OCI-M1 (cell line): ENCODE data around the gene BOC.
A peak's percentile ranks its signal among the peaks of the same experiment; 100 is the strongest.

Source experiments
- DNase-seq: peaks from one replicate; lab custom pipeline; 2025; lab: John Stamatoyannopoulos, UW

BOC gene, protein sequence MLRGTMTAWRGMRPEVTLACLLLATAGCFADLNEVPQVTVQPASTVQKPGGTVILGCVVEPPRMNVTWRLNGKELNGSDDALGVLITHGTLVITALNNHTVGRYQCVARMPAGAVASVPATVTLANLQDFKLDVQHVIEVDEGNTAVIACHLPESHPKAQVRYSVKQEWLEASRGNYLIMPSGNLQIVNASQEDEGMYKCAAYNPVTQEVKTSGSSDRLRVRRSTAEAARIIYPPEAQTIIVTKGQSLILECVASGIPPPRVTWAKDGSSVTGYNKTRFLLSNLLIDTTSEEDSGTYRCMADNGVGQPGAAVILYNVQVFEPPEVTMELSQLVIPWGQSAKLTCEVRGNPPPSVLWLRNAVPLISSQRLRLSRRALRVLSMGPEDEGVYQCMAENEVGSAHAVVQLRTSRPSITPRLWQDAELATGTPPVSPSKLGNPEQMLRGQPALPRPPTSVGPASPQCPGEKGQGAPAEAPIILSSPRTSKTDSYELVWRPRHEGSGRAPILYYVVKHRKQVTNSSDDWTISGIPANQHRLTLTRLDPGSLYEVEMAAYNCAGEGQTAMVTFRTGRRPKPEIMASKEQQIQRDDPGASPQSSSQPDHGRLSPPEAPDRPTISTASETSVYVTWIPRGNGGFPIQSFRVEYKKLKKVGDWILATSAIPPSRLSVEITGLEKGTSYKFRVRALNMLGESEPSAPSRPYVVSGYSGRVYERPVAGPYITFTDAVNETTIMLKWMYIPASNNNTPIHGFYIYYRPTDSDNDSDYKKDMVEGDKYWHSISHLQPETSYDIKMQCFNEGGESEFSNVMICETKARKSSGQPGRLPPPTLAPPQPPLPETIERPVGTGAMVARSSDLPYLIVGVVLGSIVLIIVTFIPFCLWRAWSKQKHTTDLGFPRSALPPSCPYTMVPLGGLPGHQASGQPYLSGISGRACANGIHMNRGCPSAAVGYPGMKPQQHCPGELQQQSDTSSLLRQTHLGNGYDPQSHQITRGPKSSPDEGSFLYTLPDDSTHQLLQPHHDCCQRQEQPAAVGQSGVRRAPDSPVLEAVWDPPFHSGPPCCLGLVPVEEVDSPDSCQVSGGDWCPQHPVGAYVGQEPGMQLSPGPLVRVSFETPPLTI

DNA sequence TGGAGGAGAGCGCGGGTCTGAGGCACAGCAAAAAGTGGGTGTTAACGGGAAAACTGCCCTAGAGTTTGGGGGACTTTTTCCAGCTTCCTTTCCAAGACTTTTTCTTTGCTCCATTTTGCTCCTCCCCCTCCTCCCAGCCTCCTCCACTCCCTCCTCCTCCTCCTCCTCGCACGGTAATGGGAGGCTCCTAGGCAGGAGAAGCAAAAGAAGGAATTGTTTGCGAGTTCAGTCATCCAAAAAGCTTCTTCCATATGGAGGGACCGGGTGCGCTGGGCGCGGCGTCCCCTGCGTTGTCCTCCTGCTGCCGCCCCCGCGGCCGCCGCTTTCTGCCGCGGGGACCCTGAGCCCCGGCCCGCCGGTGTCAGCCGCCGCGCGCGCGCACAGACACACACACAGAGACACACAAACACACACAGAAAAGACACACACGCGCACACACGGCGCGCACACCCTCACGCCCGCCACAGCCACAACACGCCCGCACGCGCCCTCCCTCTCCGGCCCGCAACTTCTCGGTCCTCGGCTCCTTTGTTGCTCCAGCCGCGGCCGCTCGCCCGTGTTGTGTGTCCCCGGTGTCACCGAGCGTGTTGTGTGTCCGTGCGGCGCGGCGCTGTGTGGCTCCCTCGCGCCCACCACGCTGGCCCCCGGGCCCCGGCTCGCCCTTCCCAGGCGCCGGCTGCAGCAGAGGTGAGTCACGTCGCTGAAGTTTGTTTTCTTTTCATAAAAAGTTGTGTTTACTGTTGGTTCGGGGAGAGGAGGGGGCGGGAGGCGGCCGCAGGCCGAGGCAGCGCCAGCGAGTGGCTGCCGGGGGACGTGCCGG lies at the start of gene BOC:
Gene BOC (plus strand): TSS at position 228 of the 820 bp plus-strand sequence. CDS start 38,246 bp downstream, outside the sequence.
- DNase-seq, result no peak

DNA sequence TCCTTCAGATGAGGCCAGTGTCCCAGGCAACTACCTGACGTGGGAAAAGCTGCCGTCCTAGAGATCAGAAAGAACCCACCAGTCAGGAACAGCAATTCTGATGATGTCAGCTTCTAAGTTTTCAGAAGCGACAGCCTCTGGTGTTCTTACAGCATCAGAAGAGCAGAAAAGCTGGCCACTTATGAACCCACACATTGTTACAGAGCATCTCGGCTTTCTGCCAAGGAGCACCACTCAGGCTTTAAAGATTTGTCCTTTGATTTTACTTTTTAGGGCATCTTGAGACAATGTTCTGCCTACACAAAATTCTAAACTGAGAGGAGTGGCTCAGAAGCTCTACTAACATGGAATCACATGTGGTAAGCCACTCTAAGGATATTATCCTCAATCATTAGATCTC lies 49.7 kb upstream of the BOC start:
- no peak for DNase-seq

DNA sequence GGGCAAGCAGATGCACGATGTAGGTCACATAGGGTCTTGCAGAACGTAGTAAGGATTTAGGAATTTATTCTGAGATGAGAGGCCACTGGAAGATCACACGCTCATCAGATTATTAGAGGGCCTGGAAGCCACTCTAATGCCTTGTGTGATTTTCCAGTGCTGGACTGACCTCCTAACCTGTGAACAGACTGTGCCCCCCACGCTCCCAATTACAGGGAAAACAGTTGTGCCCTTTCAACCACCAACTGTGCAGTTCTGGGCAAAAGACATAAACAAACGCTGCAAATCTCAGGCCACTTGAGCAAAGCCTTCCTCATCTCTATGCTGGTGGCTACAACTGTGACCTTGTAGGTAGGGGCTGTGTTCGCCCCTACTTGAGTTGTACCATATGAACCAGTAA lies 48.2 kb upstream of the BOC start:
- no peak for DNase-seq

DNA sequence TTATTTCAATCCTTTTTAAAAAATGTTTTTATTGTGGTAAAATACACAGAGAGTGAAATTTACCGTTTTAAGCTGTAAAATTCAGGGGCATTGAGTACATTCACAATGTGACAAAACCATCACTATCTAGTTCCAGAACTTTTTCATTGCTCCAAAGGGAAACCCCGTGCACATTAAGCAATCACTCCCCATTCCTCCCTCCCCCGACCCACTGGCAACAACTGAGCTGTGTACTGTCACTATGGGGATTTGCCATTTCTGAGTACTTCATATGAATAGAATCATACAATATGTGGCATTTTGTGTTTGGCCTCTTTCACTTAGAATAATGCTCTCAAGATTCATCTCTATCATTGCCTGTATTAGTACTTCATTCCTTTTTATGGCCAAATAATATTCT lies 45.5 kb upstream of the BOC start:
- DNase-seq, result no peak

DNA sequence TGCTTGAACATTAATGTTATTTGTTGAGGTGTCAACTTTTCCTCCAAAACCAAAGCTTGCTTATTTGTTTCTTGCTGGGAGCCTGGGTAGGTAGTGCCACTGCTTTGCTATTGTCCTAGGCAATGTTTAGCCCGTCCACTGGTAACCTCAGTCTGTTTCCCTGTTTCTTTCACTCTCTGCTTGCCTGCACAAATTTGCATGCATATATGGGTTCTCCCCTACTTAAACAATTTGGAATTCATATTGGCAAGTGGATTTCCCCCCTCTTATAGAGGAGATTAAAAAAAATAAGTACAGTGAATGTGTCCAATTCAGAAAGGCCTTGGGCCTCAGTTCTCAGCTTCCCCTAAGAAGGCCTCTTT lies 45.0 kb upstream of the BOC start:
- no peak for DNase-seq

DNA sequence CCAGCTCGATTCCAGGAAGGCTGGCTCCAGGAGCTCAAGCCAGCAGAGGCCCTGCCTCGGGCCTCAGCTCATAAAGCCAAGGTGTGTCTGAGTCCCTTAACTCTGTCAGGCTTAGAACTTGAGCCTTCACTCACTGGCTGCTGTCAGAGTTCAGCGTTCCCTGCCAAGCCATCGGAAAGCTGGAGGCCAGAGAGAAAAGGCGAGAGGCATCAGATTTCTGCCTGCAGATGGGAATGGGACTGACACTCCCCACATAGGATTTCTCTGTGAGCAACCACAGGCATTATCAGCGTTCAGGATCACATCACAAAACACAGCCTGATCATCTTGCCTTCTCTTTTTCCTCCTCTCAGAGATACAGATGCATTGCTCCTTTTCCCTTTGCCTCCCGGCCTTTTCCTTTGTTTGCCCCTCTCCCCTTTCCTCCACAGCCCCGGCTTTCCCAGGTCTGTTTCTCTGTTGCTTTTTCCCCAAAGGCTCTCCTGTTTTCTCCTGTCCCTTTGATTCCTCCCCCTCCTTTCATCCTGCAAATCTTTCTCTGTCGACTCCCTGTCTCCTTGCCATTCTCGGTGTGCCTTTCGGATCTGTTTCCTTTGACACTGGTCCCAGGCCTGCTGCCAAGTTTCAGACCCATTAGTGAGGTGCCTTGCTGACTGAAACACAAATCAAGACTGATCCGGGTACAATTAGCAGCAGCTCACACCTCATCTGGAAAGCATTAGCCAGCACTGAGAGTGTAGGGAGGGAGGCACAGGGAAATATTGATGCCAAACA lies 44.5 kb upstream of the BOC start:
- DNase-seq, result no peak

DNA sequence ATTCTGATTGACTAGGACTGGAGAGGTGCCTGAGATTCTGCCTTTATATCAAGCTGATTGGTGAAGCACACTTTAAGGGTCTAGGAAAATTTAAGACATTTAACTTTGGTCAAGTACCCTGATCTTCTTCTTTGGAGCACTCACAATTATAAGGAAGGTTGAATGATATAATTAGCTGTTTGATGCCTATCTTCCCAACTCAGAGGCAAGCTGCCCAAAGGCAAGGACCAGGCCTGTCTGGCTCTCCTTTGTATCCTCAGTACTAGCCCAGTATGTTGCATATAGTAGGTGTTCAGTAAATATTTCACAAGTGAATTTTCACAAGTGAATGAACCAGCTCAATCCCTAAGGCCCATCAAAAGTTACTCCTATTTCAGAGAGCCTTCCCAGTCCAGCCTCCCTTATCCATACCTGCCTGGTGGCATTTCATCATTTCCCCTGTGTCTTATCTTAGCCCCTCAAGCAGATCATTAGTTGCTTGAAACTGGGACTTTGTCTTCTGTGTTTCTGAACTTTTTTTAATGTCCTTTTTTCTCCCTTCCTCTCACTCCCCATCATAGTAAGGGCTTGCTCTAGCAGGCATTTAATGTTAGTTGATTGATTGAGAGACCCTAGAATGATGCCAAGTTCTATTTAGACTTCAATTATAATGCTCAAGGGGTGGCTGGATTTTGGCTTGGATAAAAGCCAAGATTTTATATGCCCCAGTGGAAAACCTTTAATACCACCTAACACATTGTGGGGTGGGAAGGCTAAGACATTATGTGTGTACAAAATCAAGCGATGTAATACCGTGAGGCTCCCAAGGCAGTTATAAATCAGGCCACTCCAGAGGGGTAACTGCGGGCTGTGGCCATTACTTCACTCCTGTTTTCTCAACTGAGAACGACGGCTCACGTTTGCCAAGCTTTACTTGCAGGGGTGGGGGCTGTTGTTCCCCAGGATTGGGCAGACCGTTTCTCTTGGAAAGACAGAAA lies 43.2 kb upstream of the BOC start:
- peak; percentile 3 for DNase-seq

DNA sequence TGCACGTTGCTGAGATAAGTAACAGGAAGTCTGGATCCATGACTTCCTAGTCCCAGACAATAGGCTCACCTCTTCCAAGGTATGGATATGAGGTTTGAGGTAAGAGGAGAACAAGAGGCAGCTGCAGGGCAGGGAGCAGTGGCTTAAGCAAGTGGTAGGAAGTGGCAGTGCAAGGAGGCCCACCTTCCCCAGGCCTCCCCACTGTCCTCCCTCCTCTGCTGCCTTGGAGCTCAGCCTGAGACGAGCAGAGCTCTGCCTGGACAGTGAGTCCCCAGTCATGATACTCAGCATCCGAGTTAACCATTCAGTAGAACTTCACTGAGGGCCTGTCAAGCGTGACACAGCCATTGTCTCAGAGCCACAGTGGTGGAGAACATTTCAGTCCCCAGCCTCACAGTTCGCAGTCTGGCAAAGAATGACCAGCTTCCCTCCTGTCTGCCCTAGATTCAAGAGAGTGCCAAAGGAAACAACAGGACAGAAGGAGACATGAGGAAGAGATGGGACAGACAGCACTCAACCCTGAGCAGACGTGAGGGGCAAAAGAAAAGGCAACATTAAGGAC lies 41.4 kb upstream of the BOC start:
- no peak for DNase-seq

DNA sequence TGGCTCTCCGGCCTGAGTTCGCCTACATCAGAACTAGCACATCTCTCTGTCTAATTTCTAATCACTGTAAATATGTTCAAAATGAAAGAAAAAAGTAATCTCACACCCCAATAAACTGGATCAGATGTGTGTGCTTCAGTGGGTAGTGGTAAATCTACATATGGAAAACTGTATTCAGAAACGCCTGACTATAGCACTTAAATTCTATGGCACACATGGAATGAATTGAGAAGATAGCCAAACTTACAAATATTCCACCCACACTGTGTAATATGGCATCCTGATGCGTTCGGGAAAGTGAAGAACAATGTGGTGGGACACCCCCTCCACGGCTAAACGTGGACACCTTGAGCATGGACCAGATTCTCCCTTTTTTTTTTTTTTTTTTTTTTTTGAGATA lies 40.6 kb upstream of the BOC start:
- no peak for DNase-seq

DNA sequence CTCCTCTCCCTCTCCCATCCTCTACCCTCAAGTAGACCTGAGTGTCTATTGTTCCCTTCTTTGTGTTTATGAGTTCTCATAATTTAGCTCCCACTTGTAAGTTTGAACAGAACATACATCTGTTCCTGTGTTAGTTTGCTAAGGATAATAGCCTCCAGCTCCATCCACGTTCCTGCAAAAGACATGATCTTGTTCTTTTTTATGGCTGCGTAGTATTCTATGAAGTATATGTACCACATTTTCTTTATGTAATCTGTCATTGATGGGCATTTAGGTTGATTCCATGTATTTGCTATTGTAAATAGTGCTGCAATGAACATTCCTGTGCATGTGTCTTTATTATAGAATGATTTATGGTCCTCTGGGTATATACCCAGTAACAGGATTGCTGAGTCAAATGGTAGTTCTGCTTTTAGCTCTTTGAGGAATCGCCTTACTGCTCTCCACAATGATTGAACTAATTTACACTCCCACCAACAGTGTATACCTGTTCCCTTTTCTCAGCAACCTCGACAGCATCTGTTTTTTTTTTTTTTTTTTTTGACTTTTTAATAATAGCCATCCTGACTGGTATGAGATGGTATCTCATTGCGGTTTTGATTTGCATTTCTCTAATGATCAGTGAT lies 39.6 kb upstream of the BOC start:
- peak; percentile 7 for DNase-seq

DNA sequence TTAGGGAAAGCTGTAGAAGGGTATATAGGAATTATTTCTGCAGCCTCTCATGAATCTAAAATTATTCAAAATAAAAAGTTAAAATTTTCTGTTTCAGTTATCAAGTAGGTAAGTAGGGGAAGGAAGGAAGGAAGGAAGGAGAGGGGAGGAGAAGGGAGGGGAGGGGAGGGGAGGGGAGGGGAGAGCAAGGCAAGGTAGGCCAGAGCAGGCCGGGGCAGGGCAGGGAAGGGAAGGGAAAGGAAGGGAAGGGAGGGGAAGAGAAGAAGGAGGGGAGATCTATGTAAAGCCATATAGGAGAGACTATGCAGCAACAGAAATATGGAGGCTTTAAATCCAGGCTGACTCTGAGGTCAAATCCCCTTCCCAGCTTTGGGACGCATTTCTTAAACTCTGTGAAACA lies 38.3 kb upstream of the BOC start:
- DNase-seq, result no peak

DNA sequence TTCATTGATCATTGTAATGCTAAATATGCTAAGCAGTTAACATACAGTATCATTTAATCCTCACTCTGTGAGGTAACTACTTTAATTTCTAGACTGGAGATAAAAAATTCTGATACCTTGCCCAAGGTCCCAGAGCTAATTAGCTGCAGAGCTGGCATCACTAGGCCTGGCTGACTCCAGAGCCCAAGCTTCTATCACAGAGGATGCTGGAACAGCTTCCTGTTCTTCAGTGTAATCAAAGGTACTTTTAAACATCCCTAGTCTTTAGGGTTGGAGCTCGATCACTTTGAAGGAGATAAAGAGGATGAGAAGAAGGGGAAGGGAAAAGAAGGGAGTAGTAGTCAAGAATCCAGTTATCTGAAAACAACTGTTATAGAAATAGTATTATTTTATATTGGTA lies 37.1 kb upstream of the BOC start:
- no peak for DNase-seq

DNA sequence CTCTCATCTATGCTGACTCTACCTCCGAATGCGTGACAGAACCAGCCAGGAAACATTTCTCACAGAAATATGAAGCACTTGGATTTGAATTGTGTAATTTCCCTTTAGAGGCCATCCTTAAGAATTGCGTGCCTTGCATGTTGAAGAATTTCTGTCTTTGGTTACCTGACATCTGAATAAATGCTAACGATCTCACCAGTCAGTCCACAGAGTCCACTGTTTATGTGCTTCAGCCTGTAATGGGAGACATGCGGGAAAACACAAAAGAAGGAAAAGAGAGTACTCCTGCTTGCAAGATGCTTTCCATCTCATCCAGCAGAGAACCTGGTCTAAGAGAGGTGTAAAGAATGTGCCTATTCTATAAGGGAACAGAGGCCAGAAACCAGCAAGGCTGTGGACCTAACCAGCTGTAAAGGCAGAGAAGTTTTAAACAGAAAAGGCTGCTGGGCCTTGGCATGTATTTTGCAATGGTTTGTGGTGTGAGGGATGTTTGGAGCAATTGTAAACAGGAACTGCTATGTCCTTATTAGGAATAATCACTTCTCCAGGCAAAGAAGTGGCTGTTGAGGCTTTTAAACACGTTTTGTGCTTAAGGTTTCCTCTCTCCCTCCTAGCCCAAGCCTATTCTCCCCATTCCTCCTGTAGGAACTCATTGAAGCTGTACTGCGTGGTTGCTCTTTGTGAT lies 36.4 kb upstream of the BOC start:
- no peak for DNase-seq

DNA sequence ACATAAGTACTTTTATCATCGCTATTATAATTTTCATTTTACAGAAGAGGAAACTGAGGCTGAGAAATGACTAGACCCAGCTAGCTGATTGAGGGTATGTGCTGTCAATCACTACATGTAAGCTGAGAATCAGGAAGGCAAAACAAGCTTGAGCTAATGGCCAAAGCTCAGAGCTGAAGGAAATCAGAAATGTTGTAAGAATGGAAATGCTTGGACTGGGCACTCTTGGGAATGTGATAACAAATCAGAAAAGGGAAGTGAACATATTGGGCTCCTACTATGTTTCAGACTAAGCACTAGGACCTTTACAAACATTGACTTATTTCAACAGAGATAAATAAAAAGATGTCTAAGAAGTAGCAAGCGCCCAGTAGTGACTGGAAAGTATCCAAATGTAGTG lies 33.8 kb upstream of the BOC start:
- no peak for DNase-seq

DNA sequence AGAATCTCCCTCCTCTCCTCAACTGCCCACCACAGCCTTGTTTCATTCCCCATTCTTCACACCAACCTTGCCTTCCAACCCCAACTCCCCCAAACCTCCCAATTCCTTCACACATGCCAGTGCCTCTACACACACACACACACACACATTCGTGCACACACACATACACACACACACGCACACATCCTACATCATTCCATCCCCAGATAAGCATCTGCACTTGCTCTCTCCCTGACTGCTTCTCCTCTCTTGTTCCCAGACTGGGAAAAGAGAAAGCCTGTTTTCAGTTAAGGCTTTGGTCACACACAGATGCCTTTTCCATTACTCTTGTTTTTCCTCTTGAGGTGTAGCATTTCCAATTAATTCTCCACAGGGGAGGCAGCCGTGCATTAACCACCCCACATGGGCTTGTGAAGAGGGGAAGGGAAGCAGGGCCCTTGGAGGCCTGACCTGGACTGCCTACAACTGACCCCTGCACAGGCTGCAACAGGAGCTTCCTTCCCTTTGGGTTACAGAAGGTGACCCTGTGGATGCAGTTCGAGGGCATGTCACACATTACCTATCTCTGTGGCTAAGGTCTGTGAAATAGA lies 32.0 kb upstream of the BOC start:
- DNase-seq, result no peak

DNA sequence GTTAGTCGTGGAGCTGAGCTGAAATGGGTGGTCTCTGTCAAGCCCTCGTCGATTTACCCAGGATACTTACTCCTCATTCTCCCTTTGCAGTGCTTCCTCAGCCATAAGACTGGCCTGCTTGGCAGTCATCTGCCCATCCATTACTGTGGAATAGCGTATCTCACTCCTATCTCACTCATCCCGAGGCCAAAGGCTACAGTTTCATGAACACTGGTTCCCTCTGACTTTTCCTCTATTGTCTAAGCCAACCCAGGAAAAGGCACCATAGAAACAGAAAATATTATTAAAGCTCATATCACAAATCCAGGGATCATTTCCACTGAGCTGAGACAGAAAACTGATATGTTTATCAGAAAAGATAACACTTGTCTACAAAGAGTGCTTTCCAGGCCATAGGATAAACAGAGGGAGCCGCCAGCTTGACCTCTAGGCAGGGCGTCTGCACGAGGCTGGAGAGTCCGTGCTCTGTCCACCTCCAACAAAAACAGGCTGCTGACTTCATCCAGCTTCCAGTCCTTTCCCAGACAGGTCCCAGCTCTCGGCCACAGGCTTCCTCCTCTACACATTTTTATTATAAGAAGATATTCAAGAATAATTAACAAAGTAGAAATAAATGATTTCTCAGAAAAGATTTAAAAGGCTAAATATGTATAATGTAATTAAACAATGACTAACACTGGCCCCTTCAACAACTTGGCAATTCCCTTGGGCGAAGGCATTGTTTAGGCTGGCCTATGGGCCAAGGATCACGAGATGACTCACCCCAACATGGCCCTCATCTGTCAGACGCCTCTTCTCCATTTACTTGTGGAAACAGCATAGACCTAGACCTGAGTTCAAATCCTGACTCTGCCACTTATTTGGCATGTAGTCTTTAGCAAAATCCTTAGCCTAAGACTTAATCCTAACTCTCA lies 27.4 kb upstream of the BOC start:
- no peak for DNase-seq

DNA sequence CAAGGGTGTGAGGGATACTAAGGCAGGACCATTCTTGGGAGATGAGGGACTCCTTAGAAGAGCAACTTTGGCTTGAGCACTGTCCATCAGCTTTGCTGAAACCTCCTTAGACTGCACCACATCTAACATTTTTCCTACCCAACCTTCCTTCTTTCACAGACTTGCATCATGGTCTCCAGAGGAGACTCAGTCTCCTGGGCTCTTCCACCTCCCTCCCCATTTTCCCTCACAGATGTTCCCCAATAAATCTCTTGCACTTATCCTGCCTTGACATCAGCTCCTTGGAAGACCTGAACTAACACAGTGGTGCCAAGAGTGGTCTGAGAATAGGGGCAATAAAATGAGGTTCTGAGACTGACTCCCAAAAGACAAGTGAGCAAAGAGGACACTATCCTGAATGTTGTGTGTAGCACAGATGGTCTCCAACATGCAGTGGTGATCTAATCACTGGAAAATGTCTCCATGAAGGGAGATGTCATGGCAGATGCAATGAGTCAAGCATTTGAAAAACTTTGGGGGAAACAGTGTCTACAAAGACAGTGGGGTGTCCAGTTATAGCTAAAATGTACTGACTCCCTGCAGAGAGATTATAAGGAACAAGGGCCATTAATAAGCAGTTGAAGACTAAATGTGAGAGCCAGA lies 26.0 kb upstream of the BOC start:
- DNase-seq, result no peak
